Left ventricle myocardium inferior (tissue), 1 donor: Measurements from ENCODE around the gene SCTR. TPM values are rescaled to one million over a fixed set of nuclear protein-coding genes. Genes with fewer than 3 reads are reported as not detected.

Experiments
- DNase-seq: peaks from one replicate; pipeline ENCODE4 v3.0.0-alpha.2; 2020
- H3K27ac ChIP-seq: fragments of 200-600 bp; replicated peaks from 2 replicates; pipeline ENCODE4 v1.8.0; 2021
- H3K27me3 ChIP-seq: fragments of 200-600 bp; 2 replicates; pipeline ENCODE4 v1.8.0; 2021; ENCODE audit warnings: low read depth
- H3K36me3 ChIP-seq: fragments of 200-600 bp; 2 replicates; pipeline ENCODE4 v1.8.0; 2021
- H3K4me1 ChIP-seq: fragments of 200-600 bp; 2 replicates; pipeline ENCODE4 v1.8.0; 2021
- H3K4me3 ChIP-seq: fragments of 200-600 bp; 2 replicates; pipeline ENCODE4 v1.8.0; 2021; ENCODE audit warnings: mild to moderate bottlenecking, moderate library complexity
- H3K9me3 ChIP-seq: fragments of 200-600 bp; replicated peaks from 2 replicates; pipeline ENCODE4 v1.8.0; 2021
- CTCF ChIP-seq: fragments of 200-600 bp; IDR thresholded peaks from 2 replicates; pipeline ENCODE4 v1.8.0; 2021; ENCODE audit warnings: antibody characterized with exemption, mild to moderate bottlenecking, borderline replicate concordance
- intact Hi-C: fragments of 100-400 bp; cut with micrococcal nuclease; formaldehyde crosslinking; loops from one replicate; pipeline ENCODE4 v1.11.0; 2022
- total RNA-seq: library from RNA; stranded (reverse); fragmentation: NEBNext Ultra II Directional; extraction: Animal tissue kit (Norgen Biotek cat#: 25700); gene quantifications from one replicate; pipeline ENCODE4 v1.2.1, GENCODE V29; 2021
- donor health status: DM: no; HTN: yes; CAD: no; lungs with severe emphysema.

Gene SCTR
- total RNA-seq, 1 donor from 2014 or later = 1.2 TPM

- Histone ChIP-seq H3K36me3 (no peaks in the 10 kb centered on the region), H3K27ac (no peak overlapping the region), H3K4me1 (no peaks in the 10 kb centered on the region), H3K4me3 (no peak overlapping the region), H3K9me3 (no peaks in the 10 kb centered on the region), H3K27me3 (no peaks in the 10 kb centered on the region)
- TF ChIP-seq CTCF = no peak
- intact Hi-C loops = no loop called here
- DNase-seq = no peak
Measured at GRCh38 chr2:119550856-119551255, 26.6 kb upstream of the SCTR start.

GRCh38 chr2:119550346-119550745 lies 26.1 kb upstream of the SCTR start:
- DNase-seq = no peak
- Histone ChIP-seq H3K4me3 (no peak overlapping the region), H3K27ac (no peak overlapping the region), H3K4me1 (no peaks in the 10 kb centered on the region), H3K36me3 (no peaks in the 10 kb centered on the region), H3K9me3 (no peaks in the 10 kb centered on the region), H3K27me3 (no peaks in the 10 kb centered on the region)
- TF ChIP-seq CTCF = no peak
- intact Hi-C loops = no loop called here

- H3K27ac ChIP-seq = no peak overlapping the region
- H3K4me3 ChIP-seq = no peak overlapping the region
- no peak for DNase-seq
- intact Hi-C loops = no loop called here
- TF ChIP-seq CTCF = no peak
- H3K9me3 ChIP-seq = no peaks in the 10 kb centered on the region
- peaks cover 5% of the 10 kb centered on the region for H3K27me3 ChIP-seq
- peaks cover 6% of the 10 kb centered on the region for H3K4me1 ChIP-seq
- no peaks in the 10 kb centered on the region for H3K36me3 ChIP-seq
Measured at GRCh38 chr2:119549241-119549640, 25.0 kb upstream of the SCTR start.

- Histone ChIP-seq H3K4me3 (no peak overlapping the region), H3K9me3 (no peaks in the 10 kb centered on the region), H3K27me3 (peaks cover 8% of the 10 kb centered on the region), H3K36me3 (no peaks in the 10 kb centered on the region), H3K4me1 (peaks cover 9% of the 10 kb centered on the region), H3K27ac (no peak overlapping the region)
- TF ChIP-seq CTCF = no peak
- no peak for DNase-seq
- intact Hi-C loops = no loop called here
Measured at GRCh38 chr2:119548516-119549120, 24.3 kb upstream of the SCTR start.

DNA sequence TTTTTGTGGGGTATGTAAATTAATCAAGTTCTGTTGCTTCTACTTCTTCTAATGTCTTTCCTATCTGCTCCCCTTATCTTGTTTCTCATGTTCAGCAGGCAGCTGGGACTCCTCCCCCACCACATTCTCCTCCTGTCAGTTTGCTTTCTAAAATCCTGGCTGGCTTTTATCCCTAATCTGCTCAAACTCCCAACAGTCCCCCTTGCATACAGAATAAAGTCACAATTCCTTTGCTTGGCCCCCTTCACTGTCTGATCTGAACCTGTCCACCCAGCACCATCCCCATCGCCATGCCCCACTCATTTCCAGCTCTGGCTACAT lies 22.1 kb upstream of the SCTR start:
- Histone ChIP-seq H3K27me3 (peaks cover 17% of the 10 kb centered on the region), H3K36me3 (no peaks in the 10 kb centered on the region), H3K27ac (no peak overlapping the region), H3K9me3 (no peaks in the 10 kb centered on the region), H3K4me1 (peaks cover 9% of the 10 kb centered on the region), H3K4me3 (no peak overlapping the region)
- TF ChIP-seq CTCF = no peak
- intact Hi-C loops = no loop called here
- DNase-seq = no peak
